ENCODE data around the gene PCBD2.

PCBD2 gene

DNA sequence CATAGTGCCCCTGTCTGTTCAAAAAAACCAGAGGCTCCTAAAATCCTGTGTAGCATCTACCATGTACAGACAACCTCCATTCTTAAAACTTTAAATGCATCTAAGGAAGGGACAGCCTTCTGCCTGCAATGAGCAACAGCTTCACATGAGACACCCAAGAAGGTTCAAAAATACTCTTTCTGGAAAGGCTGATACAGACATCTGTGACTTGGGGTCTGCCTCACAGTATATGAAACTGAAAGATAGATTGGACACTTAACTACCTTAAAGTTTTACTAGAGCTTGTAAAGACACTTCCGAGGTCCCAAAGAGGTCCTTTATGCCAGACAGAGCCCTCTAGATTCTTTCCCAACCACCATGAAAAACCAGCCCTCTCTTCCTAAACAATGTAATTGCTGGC is 34.6 kb downstream of the PCBD2 start:
- Histone ChIP-seq H3K27me3 (ENCODE audit: control insufficient read depth, insufficient read depth, low read length) (no peaks in the 10 kb centered on the region), H3K9ac (ENCODE audit: low read depth, low read length) (no peak overlapping the region), H3K9me3 (ENCODE audit: control insufficient read depth, insufficient read depth, low read length) (no peaks in the 10 kb centered on the region), H3K4me3 (ENCODE audit: low read depth, low read length) (no peak overlapping the region), H3K4me1 (ENCODE audit: control insufficient read depth, insufficient read depth, low read length) (peaks cover 6% of the 10 kb centered on the region), H3K36me3 (ENCODE audit: control insufficient read depth, insufficient read depth, low read length) (no peaks in the 10 kb centered on the region)

- Histone ChIP-seq H3K36me3 (ENCODE audit: control insufficient read depth, insufficient read depth, low read length) (no peaks in the 10 kb centered on the region), H3K9ac (ENCODE audit: low read depth, low read length) (no peak overlapping the region), H3K9me3 (ENCODE audit: control insufficient read depth, insufficient read depth, low read length) (no peaks in the 10 kb centered on the region), H3K4me1 (ENCODE audit: control insufficient read depth, insufficient read depth, low read length) (no peaks in the 10 kb centered on the region), H3K27me3 (ENCODE audit: control insufficient read depth, insufficient read depth, low read length) (no peaks in the 10 kb centered on the region), H3K4me3 (ENCODE audit: low read depth, low read length) (no peak overlapping the region)
Observed at GRCh38 chr5:134943547-134943946, 38.6 kb downstream of the PCBD2 start.

DNA sequence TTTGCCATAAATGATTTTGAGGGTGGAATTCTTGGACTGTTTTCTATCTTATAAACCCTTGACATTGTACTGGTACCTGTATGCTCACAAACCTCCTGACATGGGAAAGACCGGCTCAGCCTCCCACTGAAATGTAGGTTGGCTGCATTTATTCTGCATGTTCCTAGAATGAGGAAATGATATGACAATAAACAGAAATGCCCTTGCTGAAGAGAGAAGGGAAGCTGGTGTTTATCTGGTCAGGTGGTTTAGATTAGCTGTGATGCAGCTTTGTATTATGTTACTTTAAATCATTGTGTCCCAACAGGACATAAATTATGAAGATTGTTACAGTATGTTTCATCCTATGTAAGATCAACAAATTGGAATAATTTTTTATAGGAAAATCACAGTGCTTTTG is 39.7 kb downstream of the PCBD2 start:
- Histone ChIP-seq H3K4me3 (ENCODE audit: low read depth, low read length) (no peak overlapping the region), H3K4me1 (ENCODE audit: control insufficient read depth, insufficient read depth, low read length) (no peaks in the 10 kb centered on the region), H3K27me3 (ENCODE audit: control insufficient read depth, insufficient read depth, low read length) (no peaks in the 10 kb centered on the region), H3K36me3 (ENCODE audit: control insufficient read depth, insufficient read depth, low read length) (no peaks in the 10 kb centered on the region), H3K9ac (ENCODE audit: low read depth, low read length) (no peak overlapping the region), H3K9me3 (ENCODE audit: control insufficient read depth, insufficient read depth, low read length) (no peaks in the 10 kb centered on the region)

- H3K4me1 ChIP-seq (ENCODE audit: control insufficient read depth, insufficient read depth, low read length) = no peaks in the 10 kb centered on the region
- no peak overlapping the region for H3K9ac ChIP-seq (ENCODE audit: low read depth, low read length)
- H3K9me3 ChIP-seq (ENCODE audit: control insufficient read depth, insufficient read depth, low read length) = no peaks in the 10 kb centered on the region
- H3K4me3 ChIP-seq (ENCODE audit: low read depth, low read length) = no peak overlapping the region
- H3K36me3 ChIP-seq (ENCODE audit: control insufficient read depth, insufficient read depth, low read length) = no peaks in the 10 kb centered on the region
- H3K27me3 ChIP-seq (ENCODE audit: control insufficient read depth, insufficient read depth, low read length) = no peaks in the 10 kb centered on the region
Observed at GRCh38 chr5:134945041-134945440, 40.1 kb downstream of the PCBD2 start.

- H3K9ac ChIP-seq (ENCODE audit: low read depth, low read length) = no peak overlapping the region
- H3K9me3 ChIP-seq (ENCODE audit: control insufficient read depth, insufficient read depth, low read length) = no peaks in the 10 kb centered on the region
- no peaks in the 10 kb centered on the region for H3K36me3 ChIP-seq (ENCODE audit: control insufficient read depth, insufficient read depth, low read length)
- no peaks in the 10 kb centered on the region for H3K4me1 ChIP-seq (ENCODE audit: control insufficient read depth, insufficient read depth, low read length)
- H3K4me3 ChIP-seq (ENCODE audit: low read depth, low read length) = no peak overlapping the region
- H3K27me3 ChIP-seq (ENCODE audit: control insufficient read depth, insufficient read depth, low read length) = no peaks in the 10 kb centered on the region
Observed at GRCh38 chr5:134948911-134949310, 44.0 kb downstream of the PCBD2 start.

DNA sequence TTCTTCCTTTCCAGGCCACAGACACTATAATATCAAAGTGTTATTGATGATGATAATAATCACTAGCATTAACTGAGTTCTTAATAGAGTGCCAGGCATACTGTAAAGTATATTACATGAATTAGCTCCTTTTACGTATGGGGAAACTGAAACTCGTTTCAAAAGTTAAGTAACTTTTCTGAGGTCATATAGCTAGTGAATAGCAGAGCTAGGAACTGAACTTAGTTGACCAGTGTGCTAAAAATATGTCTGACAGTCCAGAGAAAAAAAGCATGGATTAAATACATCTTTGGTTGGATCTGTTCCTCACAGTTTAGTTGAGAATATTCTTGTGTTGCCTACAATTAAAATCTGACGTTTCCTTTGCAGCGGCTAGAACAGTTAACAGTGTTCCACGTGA is 44.4 kb downstream of the PCBD2 start:
- no peaks in the 10 kb centered on the region for H3K27me3 ChIP-seq (ENCODE audit: control insufficient read depth, insufficient read depth, low read length)
- no peak overlapping the region for H3K4me3 ChIP-seq (ENCODE audit: low read depth, low read length)
- H3K9me3 ChIP-seq (ENCODE audit: control insufficient read depth, insufficient read depth, low read length) = no peaks in the 10 kb centered on the region
- H3K4me1 ChIP-seq (ENCODE audit: control insufficient read depth, insufficient read depth, low read length) = no peaks in the 10 kb centered on the region
- H3K9ac ChIP-seq (ENCODE audit: low read depth, low read length) = no peak overlapping the region
- H3K36me3 ChIP-seq (ENCODE audit: control insufficient read depth, insufficient read depth, low read length) = no peaks in the 10 kb centered on the region

DNA sequence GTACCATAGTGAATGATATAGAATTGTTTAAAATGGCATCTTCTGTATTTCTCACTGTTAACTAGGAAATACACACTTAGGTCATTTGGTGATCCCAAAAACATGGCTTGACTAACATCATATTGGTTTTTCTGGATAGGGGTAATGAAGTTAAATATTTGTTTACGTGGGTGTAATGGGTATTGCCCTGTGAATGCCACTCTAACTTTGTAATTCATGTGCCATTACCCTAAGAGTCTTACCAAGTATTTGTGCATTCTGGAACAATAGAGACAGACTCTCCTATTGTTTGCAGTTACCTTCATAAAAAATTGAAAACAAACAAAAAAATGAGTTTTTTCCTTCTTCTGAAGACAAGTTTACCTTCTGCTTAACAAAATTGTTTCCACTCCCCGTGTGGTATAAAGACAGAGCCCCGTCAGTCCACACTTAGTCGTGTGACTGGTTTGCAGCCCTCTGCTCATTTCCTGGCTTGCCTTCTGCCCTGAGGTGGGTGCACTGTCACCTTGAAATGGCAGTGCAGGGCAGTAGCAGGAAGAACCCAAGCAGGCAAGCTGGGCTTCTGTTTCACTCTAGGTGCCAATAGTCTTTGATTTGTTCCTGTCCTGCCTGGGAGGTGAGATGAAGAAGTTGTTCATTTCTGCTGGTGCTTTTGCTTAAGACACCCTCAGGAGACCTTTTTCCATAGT is 53.1 kb downstream of the PCBD2 start:
- Histone ChIP-seq H3K9me3 (ENCODE audit: control insufficient read depth, insufficient read depth, low read length) (no peaks in the 10 kb centered on the region), H3K9ac (ENCODE audit: low read depth, low read length) (peak overlapping the region; percentile 26), H3K4me1 (ENCODE audit: control insufficient read depth, insufficient read depth, low read length) (peaks cover 13% of the 10 kb centered on the region)

GRCh38 chr5:134958755-134959154 is 53.8 kb downstream of the PCBD2 start:
- no peak overlapping the region for H3K9ac ChIP-seq (ENCODE audit: low read depth, low read length)
- peaks cover 13% of the 10 kb centered on the region for H3K4me1 ChIP-seq (ENCODE audit: control insufficient read depth, insufficient read depth, low read length)
- H3K9me3 ChIP-seq (ENCODE audit: control insufficient read depth, insufficient read depth, low read length) = no peaks in the 10 kb centered on the region
- H3K27me3 ChIP-seq (ENCODE audit: control insufficient read depth, insufficient read depth, low read length) = no peaks in the 10 kb centered on the region
- H3K4me3 ChIP-seq (ENCODE audit: low read depth, low read length) = no peak overlapping the region
- H3K36me3 ChIP-seq (ENCODE audit: control insufficient read depth, insufficient read depth, low read length) = no peaks in the 10 kb centered on the region

More for the DNA sequence above, 53.1 kb downstream of the PCBD2 start:
- Histone ChIP-seq H3K36me3 (ENCODE audit: control insufficient read depth, insufficient read depth, low read length) (no peaks in the 10 kb centered on the region), H3K4me3 (ENCODE audit: low read depth, low read length) (no peak overlapping the region), H3K27me3 (ENCODE audit: control insufficient read depth, insufficient read depth, low read length) (no peaks in the 10 kb centered on the region)

DNA sequence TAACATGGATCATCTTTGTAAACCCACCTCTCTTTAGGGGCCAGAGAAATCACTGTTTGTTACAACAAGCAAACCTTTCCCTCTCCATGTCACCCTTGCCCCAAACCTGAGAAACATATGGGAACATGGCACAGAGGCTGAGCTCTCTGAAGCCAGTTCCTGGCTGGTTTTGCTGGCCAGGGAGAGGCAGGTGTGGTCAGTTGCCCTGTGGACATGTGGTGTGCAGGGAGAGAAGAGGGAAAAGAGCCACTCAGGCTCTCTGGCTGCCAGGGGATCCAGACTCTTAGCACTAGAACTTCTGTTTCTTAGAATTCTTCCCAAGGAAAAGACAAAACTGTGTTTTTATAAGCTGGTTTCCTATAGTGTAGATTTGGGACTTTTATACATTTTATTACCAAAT is 58.2 kb downstream of the PCBD2 start:
- no peak overlapping the region for H3K4me3 ChIP-seq (ENCODE audit: low read depth, low read length)
- H3K36me3 ChIP-seq (ENCODE audit: control insufficient read depth, insufficient read depth, low read length) = no peaks in the 10 kb centered on the region
- H3K9me3 ChIP-seq (ENCODE audit: control insufficient read depth, insufficient read depth, low read length) = no peaks in the 10 kb centered on the region
- peaks cover 7% of the 10 kb centered on the region for H3K4me1 ChIP-seq (ENCODE audit: control insufficient read depth, insufficient read depth, low read length)
- H3K27me3 ChIP-seq (ENCODE audit: control insufficient read depth, insufficient read depth, low read length) = no peaks in the 10 kb centered on the region
- no peak overlapping the region for H3K9ac ChIP-seq (ENCODE audit: low read depth, low read length)

DNA sequence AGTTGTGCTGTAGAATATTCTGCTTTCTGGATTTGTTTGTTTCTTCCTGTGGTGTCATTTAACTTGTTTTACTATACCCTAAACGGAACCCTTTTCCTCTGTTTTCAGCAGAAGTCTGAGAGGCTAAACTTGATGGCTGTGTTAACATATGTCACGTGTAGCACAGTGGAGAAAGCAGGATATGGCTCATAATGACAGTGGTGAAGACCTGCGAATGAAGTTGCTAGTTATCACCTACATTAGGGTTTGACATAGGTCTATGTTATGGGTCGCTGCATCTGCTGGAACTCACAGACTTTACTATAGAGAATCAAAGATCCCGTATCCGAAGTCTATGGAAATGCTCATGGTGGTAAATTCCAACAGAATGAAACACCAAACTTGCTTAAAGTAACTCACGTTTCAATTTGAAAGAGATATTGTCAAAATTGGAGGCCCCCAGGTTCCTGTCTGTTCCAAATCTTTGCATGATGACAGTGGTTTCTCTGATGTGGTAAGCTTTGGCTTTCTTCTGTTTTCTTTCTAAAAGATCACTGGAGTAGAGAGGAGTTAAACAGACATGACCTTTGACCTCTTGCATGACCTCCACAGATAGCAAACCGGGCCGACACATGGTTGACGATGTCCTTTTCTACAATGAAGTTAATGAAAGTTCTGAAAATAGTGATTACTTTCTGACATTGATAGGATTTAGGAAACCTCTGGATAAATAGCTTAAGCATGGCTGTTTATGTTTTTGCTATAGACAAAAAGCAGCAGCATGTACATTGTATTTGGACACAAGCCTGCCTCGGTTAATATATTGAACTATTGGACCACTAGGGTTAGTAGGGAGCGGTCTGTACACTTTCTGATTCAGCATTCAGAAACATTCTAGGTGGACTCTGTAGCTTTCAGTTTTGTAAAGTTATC is 59.7 kb downstream of the PCBD2 start:
- Histone ChIP-seq H3K27me3 (ENCODE audit: control insufficient read depth, insufficient read depth, low read length) (no peaks in the 10 kb centered on the region), H3K9me3 (ENCODE audit: control insufficient read depth, insufficient read depth, low read length) (no peaks in the 10 kb centered on the region), H3K4me1 (ENCODE audit: control insufficient read depth, insufficient read depth, low read length) (no peaks in the 10 kb centered on the region), H3K4me3 (ENCODE audit: low read depth, low read length) (no peak overlapping the region), H3K36me3 (ENCODE audit: control insufficient read depth, insufficient read depth, low read length) (no peaks in the 10 kb centered on the region), H3K9ac (ENCODE audit: low read depth, low read length) (no peak overlapping the region)

- no peak overlapping the region for H3K9ac ChIP-seq (ENCODE audit: low read depth, low read length)
- H3K27me3 ChIP-seq (ENCODE audit: control insufficient read depth, insufficient read depth, low read length) = no peaks in the 10 kb centered on the region
- H3K36me3 ChIP-seq (ENCODE audit: control insufficient read depth, insufficient read depth, low read length) = no peaks in the 10 kb centered on the region
- no peaks in the 10 kb centered on the region for H3K9me3 ChIP-seq (ENCODE audit: control insufficient read depth, insufficient read depth, low read length)
- H3K4me3 ChIP-seq (ENCODE audit: low read depth, low read length) = no peak overlapping the region
- H3K4me1 ChIP-seq (ENCODE audit: control insufficient read depth, insufficient read depth, low read length) = no peaks in the 10 kb centered on the region
Observed at GRCh38 chr5:134965271-134965825, 60.4 kb downstream of the PCBD2 start.

GRCh38 chr5:134967607-134968006 is 62.7 kb downstream of the PCBD2 start, which contains the start of gene CATSPER3:
Gene CATSPER3, plus strand, starts transcription at chr5:134967907. Its CDS starts 85 bp downstream, at chr5:134967992.
- no peak within 1 kb of the TSS for H3K4me3 ChIP-seq (ENCODE audit: low read depth, low read length)
- H3K9ac ChIP-seq (ENCODE audit: low read depth, low read length) = no peak within 1 kb of the TSS
- no peaks in the 10 kb centered on the region for H3K27me3 ChIP-seq (ENCODE audit: control insufficient read depth, insufficient read depth, low read length)

More at GRCh38 chr5:134967607-134968006, 62.7 kb downstream of the PCBD2 start, which contains the start of gene CATSPER3:
- H3K4me1 ChIP-seq (ENCODE audit: control insufficient read depth, insufficient read depth, low read length) = no peaks in the 10 kb centered on the region
- no peaks in the 10 kb centered on the region for H3K36me3 ChIP-seq (ENCODE audit: control insufficient read depth, insufficient read depth, low read length)
- H3K9me3 ChIP-seq (ENCODE audit: control insufficient read depth, insufficient read depth, low read length) = no peaks in the 10 kb centered on the region
